GM18519 (cell line): Measurements from ENCODE around the gene LRRC4C.

ENCODE experiments used
- ATAC-seq: cut with Tn5 transposase; IDR thresholded peaks from one replicate; pipeline ENCODE4 v1.9.1; 2021; ENCODE audit warnings: mild to moderate bottlenecking, moderate library complexity; ENCODE audit not compliant: unreplicated experiment, low FRiP score

LRRC4C gene

DNA sequence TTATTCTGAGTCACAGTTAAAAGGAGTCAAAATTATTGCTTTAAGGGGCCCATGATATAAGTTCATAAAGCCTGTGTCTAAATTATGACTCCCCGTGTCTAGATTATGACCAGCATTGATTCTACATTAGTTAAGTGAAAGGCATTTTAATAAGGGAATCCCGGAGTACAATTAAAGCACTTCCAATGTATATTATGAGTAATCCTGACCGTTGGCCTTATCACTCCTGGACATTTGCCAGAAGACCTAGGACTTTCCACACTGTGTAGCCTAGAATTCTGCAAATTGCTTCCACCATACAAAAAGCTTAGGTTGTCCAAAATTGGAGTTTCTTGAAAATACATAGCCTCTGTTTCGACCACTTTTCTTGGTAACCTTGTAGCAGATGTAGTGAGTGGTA is 1292.6 kb downstream of the LRRC4C start:
- no peak for ATAC-seq

GRCh38 chr11:40162901-40163883 is 1296.3 kb downstream of the LRRC4C start:
- no peak for ATAC-seq

GRCh38 chr11:40161854-40162410 is 1297.5 kb downstream of the LRRC4C start:
- no peak for ATAC-seq

GRCh38 chr11:40160418-40160817 is 1299.0 kb downstream of the LRRC4C start:
- ATAC-seq, result no peak

- ATAC-seq, result no peak
These were observed 1309.7 kb downstream of the LRRC4C start for GRCh38 chr11:40149721-40150120.

DNA sequence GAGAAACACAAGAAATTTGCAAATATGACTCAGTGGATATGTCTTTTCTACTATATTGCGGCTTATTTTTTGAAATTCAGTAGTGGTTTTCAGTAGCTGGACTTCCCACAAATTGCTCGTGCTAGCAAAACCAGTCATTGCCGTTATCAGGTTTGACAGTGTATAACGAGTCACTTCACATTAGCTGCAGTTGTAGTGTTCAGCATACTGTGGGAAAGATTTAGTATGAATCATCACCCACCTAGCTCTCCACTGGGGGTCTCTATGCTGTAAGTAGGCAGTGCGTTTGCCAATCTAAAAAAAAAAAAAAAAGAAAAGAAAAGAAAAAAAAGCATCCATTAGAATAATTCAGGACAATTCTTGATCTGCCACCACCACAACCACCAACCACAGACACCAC is 1318.9 kb downstream of the LRRC4C start:
- ATAC-seq, result no peak

DNA sequence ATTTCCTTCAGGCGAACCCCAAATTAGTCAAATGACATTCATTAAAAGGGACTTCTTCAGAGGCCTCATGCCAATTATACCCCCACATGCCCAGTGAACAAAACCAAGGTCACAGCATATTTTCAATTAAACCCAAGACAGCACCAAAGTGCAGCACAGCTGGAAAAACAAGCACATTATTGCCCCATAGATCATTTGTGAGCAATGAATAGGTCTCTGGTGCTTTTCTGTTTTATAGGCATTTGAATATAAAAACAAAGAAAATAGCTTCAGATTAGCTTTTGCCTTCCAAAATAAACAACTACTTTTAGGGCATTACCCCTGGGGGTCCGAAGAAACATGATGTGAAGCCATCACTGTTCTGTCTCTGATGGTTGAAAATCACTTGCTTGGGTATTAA is 1319.9 kb downstream of the LRRC4C start:
- no peak for ATAC-seq

DNA sequence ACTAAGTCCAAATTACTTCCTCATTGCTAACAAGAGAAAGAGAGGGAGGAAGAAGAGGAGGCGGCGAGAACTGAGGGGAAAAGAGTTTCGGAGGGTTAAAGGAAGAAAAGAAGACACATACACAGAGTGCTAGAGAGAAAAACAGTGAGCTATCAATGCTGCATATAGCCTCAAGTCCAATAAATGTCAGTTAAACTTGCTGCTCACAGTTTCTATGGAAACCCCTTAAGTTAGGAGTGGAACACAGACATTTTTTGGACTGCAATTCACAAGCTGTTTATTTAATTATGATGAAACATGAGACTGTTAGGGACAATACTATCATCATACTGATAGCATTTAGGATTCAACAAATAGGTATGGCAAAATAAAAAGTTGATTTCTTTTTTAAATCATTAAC is 1320.4 kb downstream of the LRRC4C start:
- no peak for ATAC-seq

DNA sequence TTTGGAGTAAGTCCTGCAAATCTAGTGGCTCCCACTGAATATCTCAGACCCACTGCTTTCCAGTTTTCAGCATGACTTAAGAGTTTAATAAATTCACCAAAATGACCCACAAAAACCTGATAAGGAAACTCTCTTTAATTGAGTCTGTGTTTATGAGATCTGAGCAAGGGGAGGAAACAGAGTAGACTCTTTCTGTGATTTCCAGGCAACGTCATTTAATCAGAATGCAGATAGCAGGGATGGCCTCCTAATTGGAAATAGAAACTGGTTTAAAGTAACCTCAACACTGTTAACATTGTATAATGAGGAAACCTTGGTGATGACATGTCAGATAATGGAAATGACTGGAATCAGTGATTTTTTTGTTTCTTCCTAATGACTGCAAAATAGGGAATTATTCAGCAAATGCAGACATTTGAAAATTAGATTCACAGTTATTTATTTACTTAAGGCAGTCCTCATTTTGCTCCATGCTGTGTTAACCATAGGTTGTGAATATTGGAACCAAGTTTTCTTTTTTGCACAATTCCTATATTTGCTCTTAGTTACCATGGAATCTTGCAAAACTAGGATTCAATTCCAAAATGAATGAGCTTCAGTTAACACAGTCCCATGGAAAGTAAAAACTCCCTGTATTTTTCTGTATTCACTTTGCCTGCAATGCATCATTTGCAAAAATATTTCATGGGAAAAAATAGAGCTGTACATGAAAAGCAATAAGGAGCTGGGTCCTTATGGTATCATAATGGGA is 1324.5 kb downstream of the LRRC4C start:
- ATAC-seq, result no peak

DNA sequence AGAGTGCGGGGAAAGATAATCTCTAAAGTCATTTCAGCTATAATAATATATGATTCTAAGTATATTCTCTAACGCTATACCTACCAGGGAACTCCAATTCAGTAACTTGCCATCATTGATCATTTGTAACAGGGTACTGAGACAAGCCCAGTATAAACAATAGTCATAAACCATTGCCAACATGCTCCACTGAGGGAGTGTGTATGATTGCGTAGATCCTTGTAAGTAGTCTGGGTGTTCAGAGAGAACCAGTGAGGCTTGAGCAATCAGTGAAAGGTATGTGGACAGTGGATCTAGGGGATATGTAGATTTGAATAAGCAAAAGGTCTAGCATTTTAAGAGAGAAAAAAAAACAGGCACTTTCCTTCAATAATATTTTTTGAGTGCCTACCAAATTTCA is 1326.0 kb downstream of the LRRC4C start:
- ATAC-seq, result no peak

- no peak for ATAC-seq
These were observed 1326.5 kb downstream of the LRRC4C start for GRCh38 chr11:40132912-40133311.

DNA sequence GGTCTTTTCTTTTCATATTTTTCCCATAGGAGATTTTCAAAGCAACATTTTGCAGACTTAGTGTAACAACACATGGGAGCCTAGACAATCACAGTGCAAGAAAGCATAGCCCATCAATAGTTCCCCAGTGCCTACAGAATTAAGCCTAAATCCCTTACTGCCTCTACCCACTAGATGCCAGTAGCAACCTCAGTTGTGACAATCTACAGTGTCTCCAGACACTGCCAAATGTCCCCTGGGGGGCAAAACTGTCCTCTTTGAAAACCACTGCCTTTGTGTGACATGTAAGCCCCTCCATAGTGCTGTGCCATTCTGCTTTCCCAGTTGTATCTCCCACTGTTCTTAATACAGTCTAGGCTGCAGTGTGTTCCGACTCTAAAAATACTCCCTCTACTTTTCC is 1329.0 kb downstream of the LRRC4C start:
- ATAC-seq, result no peak

- ATAC-seq, result no peak
These were observed 1330.2 kb downstream of the LRRC4C start for GRCh38 chr11:40129266-40129665.

- no peak for ATAC-seq
These were observed 1334.4 kb downstream of the LRRC4C start for GRCh38 chr11:40125054-40125453.

- ATAC-seq, result no peak
These were observed 1339.8 kb downstream of the LRRC4C start for GRCh38 chr11:40119661-40120060.

DNA sequence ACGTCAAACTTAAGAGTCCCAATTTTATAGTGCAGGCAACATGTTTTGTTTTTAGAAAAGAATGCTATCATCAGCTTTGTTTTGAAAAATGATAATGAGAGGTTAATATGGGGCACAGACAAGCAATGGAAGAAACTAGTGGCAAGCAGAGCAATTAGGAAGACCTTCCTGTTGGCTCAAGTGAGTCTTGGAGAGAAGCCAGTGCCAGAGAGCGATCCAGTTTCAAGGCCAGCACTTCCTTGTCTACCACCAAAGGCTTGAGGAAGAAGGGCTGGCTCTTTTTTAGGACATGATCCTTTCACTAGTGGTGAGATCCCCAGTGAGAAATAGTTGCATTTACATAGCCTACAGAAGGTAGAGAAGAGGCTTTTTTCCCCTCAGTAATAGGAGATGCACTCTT is 1340.7 kb downstream of the LRRC4C start:
- no peak for ATAC-seq

DNA sequence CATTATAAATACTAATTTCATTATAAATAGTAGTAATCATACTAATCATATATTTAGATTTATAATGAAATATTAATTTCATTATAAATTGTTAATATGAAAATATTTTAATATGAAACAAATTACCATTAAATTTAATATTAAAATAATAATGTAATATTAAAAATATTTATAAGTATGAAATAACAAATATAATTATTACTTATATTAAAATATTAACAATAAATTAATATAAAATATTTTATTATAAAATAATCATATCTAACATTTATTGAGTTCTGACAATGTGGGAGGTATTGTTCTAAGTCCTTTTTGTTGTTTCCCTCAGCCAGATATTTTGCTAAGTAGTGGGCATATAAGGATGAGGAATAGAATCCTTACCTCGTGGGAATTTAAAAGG is 1341.4 kb downstream of the LRRC4C start:
- no peak for ATAC-seq

DNA sequence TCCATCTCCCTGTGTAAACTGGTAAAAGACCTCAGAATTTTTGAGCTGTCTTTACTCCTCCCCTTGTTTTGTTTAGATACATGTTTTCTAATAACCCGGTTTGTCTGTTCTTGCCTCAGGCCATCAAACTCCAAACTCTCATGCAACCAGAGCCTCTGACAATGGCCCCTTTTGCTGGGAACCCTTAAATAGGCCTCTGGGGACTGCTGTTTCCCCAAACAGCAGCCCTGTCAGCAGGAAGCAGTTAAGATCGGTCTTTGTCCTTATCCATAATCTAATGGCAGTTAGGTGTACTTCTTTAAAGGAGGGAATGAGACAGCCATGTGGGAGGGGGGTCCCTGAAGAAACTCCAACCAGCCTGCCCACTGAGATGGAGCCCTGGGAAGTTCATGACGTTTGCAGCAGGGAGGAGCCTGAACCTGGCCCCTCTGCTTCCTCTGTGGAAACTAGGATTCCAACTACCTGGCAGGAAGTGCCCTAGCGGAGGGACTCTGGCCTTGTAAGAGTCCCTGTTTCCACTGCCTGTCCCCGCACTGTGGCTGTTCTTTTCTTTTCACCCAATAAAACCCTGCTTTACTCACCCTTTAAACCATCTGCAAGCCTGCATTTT is 1354.4 kb downstream of the LRRC4C start:
- ATAC-seq, result no peak

GRCh38 chr11:40100781-40101180 is 1358.7 kb downstream of the LRRC4C start:
- ATAC-seq, result no peak

- ATAC-seq, result no peak
These were observed 1359.3 kb downstream of the LRRC4C start for GRCh38 chr11:40100162-40100553.
